22Rv1 (cell line): Measurements from ENCODE around the gene MYMX.

Source experiments
- ZFX ChIP-seq: fragments of 450-650 bp; IDR thresholded peaks from 2 replicates; pipeline ENCODE4 v1.6.1; 2017; ENCODE audit warnings: antibody characterized with exemption, borderline replicate concordance
- TF ChIP-seq, protein P1 (sequence below): fragments of 450-650 bp; IDR thresholded peaks from 2 replicates; pipeline ENCODE4 v1.5.1; 2017; ENCODE audit warnings: mild to moderate bottlenecking

DNA sequence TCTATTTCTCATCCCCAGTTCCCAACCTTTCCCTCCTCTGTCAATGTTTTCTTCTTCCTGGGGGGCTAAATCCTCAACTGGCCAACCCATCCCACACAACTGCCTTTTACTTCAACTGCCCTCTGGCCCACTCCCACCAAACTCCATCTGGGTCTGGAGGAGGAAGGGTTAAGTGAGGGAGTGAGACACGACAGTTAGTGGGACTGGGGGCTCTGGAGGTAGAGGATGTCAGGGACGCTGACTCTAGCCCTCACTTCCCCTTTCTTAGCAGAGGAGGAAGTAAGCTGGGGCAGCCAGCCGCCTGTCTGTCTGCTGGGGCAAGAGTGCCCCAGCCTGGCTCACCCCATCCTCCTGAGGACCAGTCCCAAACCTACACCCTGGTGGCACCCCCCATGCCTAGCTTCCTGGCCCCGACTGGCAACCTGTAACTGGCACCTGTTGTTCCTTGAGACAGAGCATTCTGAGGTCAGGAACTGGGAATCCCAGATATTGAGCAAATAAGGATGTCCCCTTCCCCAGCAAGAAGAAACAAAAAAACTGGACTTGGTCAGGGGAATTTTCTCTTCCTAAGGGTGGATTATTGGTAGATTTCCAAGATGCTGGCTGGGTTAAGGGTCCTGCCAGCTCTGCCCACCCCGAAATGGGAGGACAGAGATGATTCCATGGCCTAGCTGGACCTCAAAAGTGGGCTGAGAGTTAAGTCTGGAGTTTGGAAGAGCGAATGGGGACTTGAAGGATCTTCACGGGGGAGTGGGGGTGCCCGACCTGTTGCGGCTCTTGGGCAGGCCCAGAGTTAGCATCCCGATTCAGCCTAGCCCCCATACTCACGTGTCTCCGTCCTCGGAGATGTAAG lies 47.7 kb downstream of the MYMX start:
- TF ChIP-seq, protein P1, sequence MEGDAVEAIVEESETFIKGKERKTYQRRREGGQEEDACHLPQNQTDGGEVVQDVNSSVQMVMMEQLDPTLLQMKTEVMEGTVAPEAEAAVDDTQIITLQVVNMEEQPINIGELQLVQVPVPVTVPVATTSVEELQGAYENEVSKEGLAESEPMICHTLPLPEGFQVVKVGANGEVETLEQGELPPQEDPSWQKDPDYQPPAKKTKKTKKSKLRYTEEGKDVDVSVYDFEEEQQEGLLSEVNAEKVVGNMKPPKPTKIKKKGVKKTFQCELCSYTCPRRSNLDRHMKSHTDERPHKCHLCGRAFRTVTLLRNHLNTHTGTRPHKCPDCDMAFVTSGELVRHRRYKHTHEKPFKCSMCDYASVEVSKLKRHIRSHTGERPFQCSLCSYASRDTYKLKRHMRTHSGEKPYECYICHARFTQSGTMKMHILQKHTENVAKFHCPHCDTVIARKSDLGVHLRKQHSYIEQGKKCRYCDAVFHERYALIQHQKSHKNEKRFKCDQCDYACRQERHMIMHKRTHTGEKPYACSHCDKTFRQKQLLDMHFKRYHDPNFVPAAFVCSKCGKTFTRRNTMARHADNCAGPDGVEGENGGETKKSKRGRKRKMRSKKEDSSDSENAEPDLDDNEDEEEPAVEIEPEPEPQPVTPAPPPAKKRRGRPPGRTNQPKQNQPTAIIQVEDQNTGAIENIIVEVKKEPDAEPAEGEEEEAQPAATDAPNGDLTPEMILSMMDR: no peak
- no peak for TF ChIP-seq ZFX
